ENCODE results near the gene PDE4B.

- TF ChIP-seq NAIF1 (CRISPR knock-in tag; IDR thresholded peaks at IDR 0.05; ENCODE audit: borderline replicate concordance) (no peak), ZNF629 (CRISPR knock-in tag; conservative IDR thresholded peaks at IDR 0.05) (no peak), ZNF160 (CRISPR knock-in tag; IDR thresholded peaks at IDR 0.05) (no peak), NFIC (IDR thresholded peaks at IDR 0.05; ENCODE audit: low read length) (no peak), NR3C1 (CRISPR knock-in tag; IDR thresholded peaks at IDR 0.05) (no peak), TCF12 (IDR thresholded peaks at IDR 0.05) (no peak), TCF12 (CRISPR knock-in tag; IDR thresholded peaks at IDR 0.05) (no peak), EP300 (IDR thresholded peaks at IDR 0.05; ENCODE audit: low read depth in 2 of 2, low read length in 2 of 2) (no peak), EP300 (CRISPR knock-in tag; IDR thresholded peaks at IDR 0.05; ENCODE audit: borderline replicate concordance) (no peak), POLR2A (IDR thresholded peaks at IDR 0.05; ENCODE audit: insufficient read depth in 1 of 2, low read depth in 2 of 2, low read length in 2 of 2) (no peak), SNAPC2 (CRISPR knock-in tag; IDR thresholded peaks at IDR 0.05) (no peak), ZNF747 (CRISPR knock-in tag; IDR thresholded peaks at IDR 0.05; ENCODE audit: borderline replicate concordance) (no peak)
Observed at GRCh38 chr1:66085600-66085999, 292.9 kb downstream of the PDE4B start.

Measured in HepG2 (cell line).